ENCODE measurements around the gene TANGO6.

- TF ChIP-seq CTCF (IDR thresholded peaks at IDR 0.05) (no peak), POLR2A (IDR thresholded peaks at IDR 0.05) (no peak)
These were observed 83.7 kb downstream of the TANGO6 start for GRCh38 chr16:68927018-68927417.
